ENCODE results near the gene PEPD. TPM values are rescaled to one million over a fixed set of nuclear protein-coding genes. Genes with fewer than 3 reads are reported as not detected.

Gene PEPD
- total RNA-seq, 1 donor from 2014 or later: 15.0 TPM

GRCh38 chr19:33413868-33414666 is 107.5 kb downstream of the PEPD start:
- H3K27ac Mint-ChIP-seq: no peak overlapping the region

GRCh38 chr19:33413426-33413725 is 108.2 kb downstream of the PEPD start:
- H3K27ac Mint-ChIP-seq: no peak overlapping the region
- intact Hi-C loops (cut with micrococcal nuclease): no loop called here
- no peaks in the 10 kb centered on the region for H3K36me3 Mint-ChIP-seq (ENCODE audit: low read depth)

More at GRCh38 chr19:33413868-33414666, 107.5 kb downstream of the PEPD start:
- DNase-seq (ENCODE audit: low spot score): no peak
- Mint-ChIP-seq H3K4me3 (no peak overlapping the region), H3K9me3 (no peaks in the 10 kb centered on the region), H3K27me3 (ENCODE audit: insufficient read depth) (no peaks in the 10 kb centered on the region), H3K36me3 (ENCODE audit: low read depth) (no peaks in the 10 kb centered on the region), H3K4me1 (ENCODE audit: low read depth) (peaks cover 6% of the 10 kb centered on the region)
- intact Hi-C loops (cut with micrococcal nuclease): no loop called here

GRCh38 chr19:33412601-33413425 is 108.8 kb downstream of the PEPD start:
- intact Hi-C loops (cut with micrococcal nuclease): no loop called here
- H3K4me3 Mint-ChIP-seq: no peak overlapping the region
- H3K27ac Mint-ChIP-seq: no peak overlapping the region
- no peaks in the 10 kb centered on the region for H3K27me3 Mint-ChIP-seq (ENCODE audit: insufficient read depth)
- H3K9me3 Mint-ChIP-seq: no peaks in the 10 kb centered on the region
- peaks cover 6% of the 10 kb centered on the region for H3K4me1 Mint-ChIP-seq (ENCODE audit: low read depth)
- no peak for DNase-seq (ENCODE audit: low spot score)
- no peaks in the 10 kb centered on the region for H3K36me3 Mint-ChIP-seq (ENCODE audit: low read depth)

More at GRCh38 chr19:33413426-33413725, 108.2 kb downstream of the PEPD start:
- DNase-seq (ENCODE audit: low spot score): no peak
- Mint-ChIP-seq H3K4me3 (no peak overlapping the region), H3K27me3 (ENCODE audit: insufficient read depth) (no peaks in the 10 kb centered on the region), H3K9me3 (no peaks in the 10 kb centered on the region), H3K4me1 (ENCODE audit: low read depth) (peaks cover 6% of the 10 kb centered on the region)

GRCh38 chr19:33411621-33412180 is 109.9 kb downstream of the PEPD start:
- Mint-ChIP-seq H3K4me1 (ENCODE audit: low read depth) (peaks cover 6% of the 10 kb centered on the region), H3K27ac (no peak overlapping the region), H3K4me3 (no peak overlapping the region), H3K36me3 (ENCODE audit: low read depth) (no peaks in the 10 kb centered on the region), H3K9me3 (no peaks in the 10 kb centered on the region), H3K27me3 (ENCODE audit: insufficient read depth) (no peaks in the 10 kb centered on the region)
- intact Hi-C loops (cut with micrococcal nuclease): no loop called here
- no peak for DNase-seq (ENCODE audit: low spot score)

- DNase-seq (ENCODE audit: low spot score): no peak
- Mint-ChIP-seq H3K9me3 (no peaks in the 10 kb centered on the region), H3K36me3 (ENCODE audit: low read depth) (no peaks in the 10 kb centered on the region)
These were observed 110.6 kb downstream of the PEPD start for GRCh38 chr19:33410915-33411401.

GRCh38 chr19:33409906-33410685 is 111.5 kb downstream of the PEPD start:
- no peak overlapping the region for H3K27ac Mint-ChIP-seq
- no peaks in the 10 kb centered on the region for H3K9me3 Mint-ChIP-seq
- H3K4me1 Mint-ChIP-seq (ENCODE audit: low read depth): peaks cover 4% of the 10 kb centered on the region
- no peaks in the 10 kb centered on the region for H3K36me3 Mint-ChIP-seq (ENCODE audit: low read depth)
- H3K4me3 Mint-ChIP-seq: no peak overlapping the region
- intact Hi-C loops (cut with micrococcal nuclease): loop anchor here (5.0 kb wide), 1 partner anchor 283 kb away; no protein-coding TSS in a partner anchor
- no peaks in the 10 kb centered on the region for H3K27me3 Mint-ChIP-seq (ENCODE audit: insufficient read depth)
- no peak for DNase-seq (ENCODE audit: low spot score)

More at GRCh38 chr19:33410915-33411401, 110.6 kb downstream of the PEPD start:
- intact Hi-C loops (cut with micrococcal nuclease): no loop called here
- H3K27ac Mint-ChIP-seq: no peak overlapping the region
- H3K27me3 Mint-ChIP-seq (ENCODE audit: insufficient read depth): no peaks in the 10 kb centered on the region
- peaks cover 3% of the 10 kb centered on the region for H3K4me1 Mint-ChIP-seq (ENCODE audit: low read depth)
- H3K4me3 Mint-ChIP-seq: no peak overlapping the region

- intact Hi-C loops (cut with micrococcal nuclease): loop anchor here (5.0 kb wide), 1 partner anchor 281 kb away; no protein-coding TSS in a partner anchor
- Mint-ChIP-seq H3K9me3 (no peaks in the 10 kb centered on the region), H3K36me3 (ENCODE audit: low read depth) (no peaks in the 10 kb centered on the region), H3K4me3 (no peak overlapping the region), H3K4me1 (ENCODE audit: low read depth) (peaks cover 4% of the 10 kb centered on the region), H3K27ac (no peak overlapping the region), H3K27me3 (ENCODE audit: insufficient read depth) (no peaks in the 10 kb centered on the region)
- DNase-seq (ENCODE audit: low spot score): no peak
These were observed 112.8 kb downstream of the PEPD start for GRCh38 chr19:33408538-33409434.

- no peaks in the 10 kb centered on the region for H3K27me3 Mint-ChIP-seq (ENCODE audit: insufficient read depth)
- H3K36me3 Mint-ChIP-seq (ENCODE audit: low read depth): no peaks in the 10 kb centered on the region
- intact Hi-C loops (cut with micrococcal nuclease): loop anchor here (5.0 kb wide), 1 partner anchor 281 kb away; no protein-coding TSS in a partner anchor
- no peak overlapping the region for H3K27ac Mint-ChIP-seq
- no peak for DNase-seq (ENCODE audit: low spot score)
- H3K4me1 Mint-ChIP-seq (ENCODE audit: low read depth): peaks cover 4% of the 10 kb centered on the region
- H3K9me3 Mint-ChIP-seq: no peaks in the 10 kb centered on the region
- H3K4me3 Mint-ChIP-seq: no peak overlapping the region
These were observed 113.5 kb downstream of the PEPD start for GRCh38 chr19:33408116-33408515.

GRCh38 chr19:33407716-33408115 is 113.9 kb downstream of the PEPD start:
- Mint-ChIP-seq H3K4me3 (no peak overlapping the region), H3K27ac (no peak overlapping the region), H3K9me3 (no peaks in the 10 kb centered on the region), H3K36me3 (ENCODE audit: low read depth) (no peaks in the 10 kb centered on the region), H3K27me3 (ENCODE audit: insufficient read depth) (no peaks in the 10 kb centered on the region), H3K4me1 (ENCODE audit: low read depth) (peaks cover 4% of the 10 kb centered on the region)
- DNase-seq (ENCODE audit: low spot score): no peak
- intact Hi-C loops (cut with micrococcal nuclease): loop anchor here (5.0 kb wide), 1 partner anchor 280 kb away; no protein-coding TSS in a partner anchor

GRCh38 chr19:33407140-33407551 is 114.4 kb downstream of the PEPD start:
- H3K9me3 Mint-ChIP-seq: no peaks in the 10 kb centered on the region
- H3K4me3 Mint-ChIP-seq: no peak overlapping the region
- H3K27me3 Mint-ChIP-seq (ENCODE audit: insufficient read depth): no peaks in the 10 kb centered on the region
- DNase-seq (ENCODE audit: low spot score): no peak
- intact Hi-C loops (cut with micrococcal nuclease): loop anchor here (5.0 kb wide), 1 partner anchor 280 kb away; no protein-coding TSS in a partner anchor
- no peak overlapping the region for H3K27ac Mint-ChIP-seq
- H3K36me3 Mint-ChIP-seq (ENCODE audit: low read depth): no peaks in the 10 kb centered on the region
- H3K4me1 Mint-ChIP-seq (ENCODE audit: low read depth): peaks cover 4% of the 10 kb centered on the region

GRCh38 chr19:33406521-33407139 is 115.0 kb downstream of the PEPD start:
- Mint-ChIP-seq H3K4me3 (no peak overlapping the region), H3K4me1 (ENCODE audit: low read depth) (peaks cover 4% of the 10 kb centered on the region), H3K36me3 (ENCODE audit: low read depth) (no peaks in the 10 kb centered on the region), H3K27me3 (ENCODE audit: insufficient read depth) (no peaks in the 10 kb centered on the region), H3K27ac (no peak overlapping the region), H3K9me3 (no peaks in the 10 kb centered on the region)
- intact Hi-C loops (cut with micrococcal nuclease): loop anchor here (1.0 to 5.0 kb wide), 3 partner anchors 171 to 279 kb away; no protein-coding TSS in a partner anchor
- peak; percentile 54 for DNase-seq (ENCODE audit: low spot score)
